GM12878 (cell line): ENCODE data around the gene OR2AT4. TPM values are rescaled to one million over a fixed set of nuclear protein-coding genes. Genes with fewer than 3 reads are reported as not detected.

Experiments
- ATAC-seq: fragments of 200-7000 bp; cut with Tn5 transposase; 3 replicates; pipeline ENCODE4 v1.9.1; 2020; ENCODE audit warnings: mild to moderate bottlenecking, moderate library complexity
- BruUV-seq: library from RNA; stranded (reverse); fragments of 400-500 nt; replicated peaks from 2 replicates; lab custom pipeline; 2021; lab: Mats Ljungman, UMichigan
- CTCF ChIA-PET: fragments of 300-600 bp; sonication (Branson Sonifier 250); formaldehyde crosslinking; extraction: SDS; loops from one replicate; lab custom pipeline; 2021; ENCODE audit warnings: inconsistent platforms; lab: Yijun Ruan, JAX
- POLR2A ChIA-PET: fragments of 350-600 bp; formaldehyde crosslinking; extraction: SDS; loops from one replicate; lab custom pipeline; 2021; ENCODE audit warnings: inconsistent platforms; lab: Charles Lee
- RAD21 ChIA-PET: fragments of 300-600 bp; sonication (Branson Sonifier 250); formaldehyde crosslinking; loops from one replicate; lab custom pipeline; 2023; ENCODE audit warnings: antibody characterized with exemption; ENCODE audit not compliant: unreplicated experiment; lab: Charles Lee
- SMC1A ChIA-PET: fragments of 300-600 bp; sonication (Branson Sonifier 250); formaldehyde crosslinking; loops from one replicate; lab custom pipeline; 2023; ENCODE audit not compliant: unreplicated experiment, uncharacterized antibody; lab: Charles Lee
- DNase-seq: peaks from one replicate; pipeline ENCODE4 v3.0.0-alpha.2; 2011; ENCODE audit warnings: low read depth, low spot score
- FAIRE-seq: peaks from 3 replicates; lab custom pipeline; 2011; peaks lifted over from hg19 to GRCh38; lab: Jason Lieb, UNC
- H2AFZ ChIP-seq: 2 replicates; pipeline ENCODE4 v1.6.0; 2011; ENCODE audit warnings: low read depth, low read length, control low read depth; ENCODE audit not compliant: control insufficient read depth
- H3K27ac ChIP-seq: 2 replicates; pipeline ENCODE4 v1.5.1; 2011; ENCODE audit warnings: control low read depth; ENCODE audit not compliant: control insufficient read depth, insufficient read depth
- H3K27me3 ChIP-seq, 2 experiments: replicated peaks in 1 of 2; 2 replicates each; pipeline versions ENCODE4 v1.6.0 to v1.6.1; 2011; ENCODE audit warnings: low read length in 1 of 2; ENCODE audit not compliant: control insufficient read depth in 2 of 2, insufficient read depth in 2 of 2
- H3K36me3 ChIP-seq, 2 experiments: 2 replicates each; pipeline ENCODE4 v1.5.1; 2011; ENCODE audit warnings: low read length in 1 of 2; ENCODE audit not compliant: control insufficient read depth in 2 of 2, insufficient read depth in 2 of 2
- H3K4me1 ChIP-seq: 2 replicates; pipeline ENCODE4 v1.6.1; 2011; ENCODE audit warnings: mild to moderate bottlenecking, low read length, moderate library complexity, mixed read lengths; ENCODE audit not compliant: control insufficient read depth, insufficient read depth
- H3K4me2 ChIP-seq: 2 replicates; pipeline ENCODE4 v1.6.0; 2011; ENCODE audit warnings: control low read depth; ENCODE audit not compliant: control insufficient read depth, insufficient read depth
- H3K4me3 ChIP-seq: fragments of 200-600 bp; sonication (generic); 2 replicates; pipeline ENCODE4 v1.5.1; 2016
- H3K79me2 ChIP-seq: 2 replicates; pipeline ENCODE4 v1.6.0; 2011; ENCODE audit warnings: low read length; ENCODE audit not compliant: control insufficient read depth, insufficient read depth
- H3K9ac ChIP-seq: 2 replicates; pipeline ENCODE4 v1.8.0; 2011; ENCODE audit warnings: low read length, control low read depth, mixed read lengths; ENCODE audit not compliant: control insufficient read depth, insufficient read depth
- H3K9me3 ChIP-seq: replicated peaks from 3 replicates; pipeline ENCODE4 v1.5.1; 2011; ENCODE audit warnings: mild to moderate bottlenecking, low read length; ENCODE audit not compliant: control insufficient read depth, insufficient read depth
- H4K20me1 ChIP-seq: 2 replicates; pipeline ENCODE4 v1.6.0; 2011; ENCODE audit not compliant: control insufficient read depth, insufficient read depth
- BRCA1 ChIP-seq: IDR thresholded peaks from 2 replicates; pipeline ENCODE4 v1.6.1; 2011; ENCODE audit warnings: low read depth, low read length, improper control_type of control experiment
- EED ChIP-seq: sonication (generic); IDR thresholded peaks from 2 replicates; pipeline ENCODE4 v1.6.1; 2016; ENCODE audit warnings: antibody characterized with exemption, low read depth
- EP300 ChIP-seq, 2 experiments: fragments of 150-350 bp in 1 of 2; IDR thresholded peaks; 2 replicates each; pipeline ENCODE4 v1.6.1; 2011 to 2012; ENCODE audit warnings: low read depth in 2 of 2, low read length in 2 of 2, borderline replicate concordance in 1 of 2, improper control_type of control experiment in 1 of 2, inconsistent platforms in 1 of 2; ENCODE audit not compliant: control insufficient read depth in 1 of 2
- FOXM1 ChIP-seq: IDR thresholded peaks from 2 replicates; pipeline ENCODE4 v1.6.1; 2012; ENCODE audit warnings: low read depth, mild to moderate bottlenecking, inconsistent platforms, low read length, moderate library complexity
- HDGF ChIP-seq: fragments of 450-650 bp; IDR thresholded peaks from 2 replicates; pipeline ENCODE4 v1.6.1; 2016; ENCODE audit warnings: antibody characterized with exemption
- KAT2A ChIP-seq: conservative IDR thresholded peaks from 2 replicates; pipeline ENCODE4 v1.6.1; 2011; ENCODE audit warnings: low read depth, low read length; ENCODE audit not compliant: control insufficient read depth
- NFIC ChIP-seq: IDR thresholded peaks from 2 replicates; pipeline ENCODE4 v1.6.1; 2012; ENCODE audit warnings: low read depth, mild to moderate bottlenecking, inconsistent platforms, low read length, moderate library complexity
- NR2C2 ChIP-seq: IDR thresholded peaks from 2 replicates; pipeline ENCODE4 v1.6.1; 2011; ENCODE audit warnings: borderline replicate concordance, low read depth; ENCODE audit not compliant: control insufficient read depth, insufficient read length
- POLR2AphosphoS2 ChIP-seq: IDR thresholded peaks from 2 replicates; pipeline ENCODE4 v1.6.1; 2011; ENCODE audit warnings: low read depth, mild to moderate bottlenecking, low read length, improper control_type of control experiment, moderate library complexity
- POLR2AphosphoS5 ChIP-seq: IDR thresholded peaks from 2 replicates; pipeline ENCODE4 v1.6.1; 2011; ENCODE audit warnings: mild to moderate bottlenecking, low read length, inconsistent platforms
- RBBP5 ChIP-seq: fragments of 200-600 bp; sonication (generic); conservative IDR thresholded peaks from 2 replicates; pipeline ENCODE4 v1.6.1; 2016
- SUPT20H ChIP-seq: IDR thresholded peaks from 2 replicates; pipeline ENCODE4 v1.6.1; 2011; ENCODE audit warnings: low read depth, mild to moderate bottlenecking, low read length, moderate library complexity, borderline replicate concordance; ENCODE audit not compliant: control insufficient read depth
- WGBS: methylation state at CpG from one replicate; pipeline ENCODE4 v1.1.6; 2016; ENCODE audit warnings: low lambda C conversion rate; ENCODE audit not compliant: insufficient replicate concordance, insufficient coverage; ENCODE audit errors: missing lambda C conversion rate; 5-methylcytosine and 5-hydroxymethylcytosine counted together
- in situ Hi-C: fragments of 300-500 bp; cut with MboI; formaldehyde crosslinking; loops from 9 replicates; pipeline ENCODE4 v1.14.3; 2018; ENCODE audit warnings: mixed read lengths
- intact Hi-C: fragments of 100-400 bp; cut with micrococcal nuclease; formaldehyde crosslinking; loops from one replicate; pipeline ENCODE4 v1.14.2; 2022; ENCODE audit not compliant: unreplicated experiment
- polyA plus RNA-seq, 11 experiments: library from polyadenylated mRNA; depleted of rRNA in 4 of 11; unstranded in 6 of 11; stranded (reverse) in 5 of 11; fragments of >200 nt; fragmentation: Nextera tagmentation in 4 of 11; fragmentation: Illumina TruSeq in 1 of 11; extraction: Ambion mirVana in 4 of 11; extraction: Trizol in 1 of 11; gene quantifications; 1 replicate in 1 of 11; 2 replicates in 10 of 11; pipeline versions ENCODE4 v1.2.1 to v1.2.3, GENCODE V29; 2011 to 2016; ENCODE audit warnings: inconsistent platforms in 2 of 11, missing spikeins in 2 of 11, low read depth in 1 of 11
- total RNA-seq, 4 experiments: library from RNA; depleted of rRNA in 3 of 4; stranded (reverse); fragments of >200 nt in 3 of 4; fragmentation: Illumina TruSeq in 1 of 4; extraction: Trizol in 1 of 4; gene quantifications; 2 replicates each; pipeline versions ENCODE4 v1.2.1 to v1.2.3, GENCODE V29; 2013 to 2021
- TF ChIP-seq, protein P1 (sequence below): fragments of 450-650 bp; IDR thresholded peaks from 2 replicates; pipeline ENCODE4 v1.6.1; 2018; ENCODE audit warnings: borderline replicate concordance, mild to moderate bottlenecking; ENCODE audit not compliant: partially characterized antibody

The OR2AT4 gene
- total and polyA plus RNA-seq, 10 of the 15 experiments (the other 5 are each of a cell fraction or from before 2014, with no cell fraction given), result 0.01 TPM; not detected in 9

DNA sequence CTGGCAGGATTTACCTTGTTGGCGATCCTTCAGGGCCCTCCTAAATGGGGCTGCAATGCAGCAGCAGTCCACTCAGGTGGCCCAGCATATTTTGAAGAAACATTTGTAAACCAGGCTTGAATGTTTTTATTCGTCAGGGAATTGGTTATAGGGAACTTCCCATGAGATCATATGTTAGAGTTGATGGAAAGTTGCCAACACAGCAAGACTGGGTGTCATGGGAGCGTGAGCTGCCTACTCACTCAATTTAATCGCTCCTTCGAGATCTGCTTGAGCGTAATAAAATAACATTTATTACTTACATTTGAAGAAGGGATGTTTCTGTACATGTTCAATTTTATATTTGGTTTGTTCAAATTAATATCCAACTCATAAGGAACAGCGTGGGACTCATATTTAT, 19.4 kb downstream of the OR2AT4 start:
- no peaks in the 10 kb centered on the region for H4K20me1 ChIP-seq
- H3K36me3 ChIP-seq, result no peaks in the 10 kb centered on the region
- no peak overlapping the region for H3K27ac ChIP-seq
- ATAC-seq, result no peak
- H3K4me3 ChIP-seq, result no peak overlapping the region
- CTCF ChIA-PET, result interaction anchor here (0.6 to 1.6 kb wide), 2 partner anchors 55 to 65 kb away, joined by 3 to 5 read pairs; no protein-coding TSS in a partner anchor
- intact Hi-C loops (no loop called here), in situ Hi-C loops (no loop called here)
- H2AFZ ChIP-seq, result no peak overlapping the region
- DNase-seq, result no peak
- SMC1A ChIA-PET, result no interaction called here
- BruUV-seq, result no TSS peak
- POLR2A ChIA-PET, result no interaction called here
- H3K9ac ChIP-seq, result no peak overlapping the region
- H3K79me2 ChIP-seq, result no peaks in the 10 kb centered on the region
- H3K4me2 ChIP-seq, result no peak overlapping the region
- no peak for TF ChIP-seq POLR2AphosphoS5
- TF ChIP-seq BRCA1, result no peak
- TF ChIP-seq, protein P1, sequence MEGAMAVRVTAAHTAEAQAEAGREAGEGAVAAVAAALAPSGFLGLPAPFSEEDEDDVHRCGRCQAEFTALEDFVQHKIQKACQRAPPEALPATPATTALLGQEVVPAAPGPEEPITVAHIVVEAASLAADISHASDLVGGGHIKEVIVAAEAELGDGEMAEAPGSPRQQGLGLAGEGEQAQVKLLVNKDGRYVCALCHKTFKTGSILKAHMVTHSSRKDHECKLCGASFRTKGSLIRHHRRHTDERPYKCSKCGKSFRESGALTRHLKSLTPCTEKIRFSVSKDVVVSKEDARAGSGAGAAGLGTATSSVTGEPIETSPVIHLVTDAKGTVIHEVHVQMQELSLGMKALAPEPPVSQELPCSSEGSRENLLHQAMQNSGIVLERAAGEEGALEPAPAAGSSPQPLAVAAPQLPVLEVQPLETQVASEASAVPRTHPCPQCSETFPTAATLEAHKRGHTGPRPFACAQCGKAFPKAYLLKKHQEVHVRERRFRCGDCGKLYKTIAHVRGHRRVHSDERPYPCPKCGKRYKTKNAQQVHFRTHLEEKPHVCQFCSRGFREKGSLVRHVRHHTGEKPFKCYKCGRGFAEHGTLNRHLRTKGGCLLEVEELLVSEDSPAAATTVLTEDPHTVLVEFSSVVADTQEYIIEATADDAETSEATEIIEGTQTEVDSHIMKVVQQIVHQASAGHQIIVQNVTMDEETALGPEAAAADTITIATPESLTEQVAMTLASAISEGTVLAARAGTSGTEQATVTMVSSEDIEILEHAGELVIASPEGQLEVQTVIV, result no peak
- TF ChIP-seq SUPT20H, result no peak
- TF ChIP-seq NFIC, result no peak
- no peak for TF ChIP-seq HDGF
- no peak for TF ChIP-seq FOXM1
- no peak for TF ChIP-seq RBBP5
- TF ChIP-seq NR2C2, result no peak
- TF ChIP-seq EED, result no peak
- TF ChIP-seq KAT2A, result no peak
- no peak for TF ChIP-seq POLR2AphosphoS2
- no peak for TF ChIP-seq EP300 (IDR thresholded peaks at IDR 0.05; ENCODE audit: borderline replicate concordance in 1 of 2, control insufficient read depth in 1 of 2, low read depth in 2 of 2, low read length in 2 of 2)
- TF ChIP-seq, all 136 proteins: peak for 0
- H3K9me3 ChIP-seq, result no peaks in the 10 kb centered on the region
- RAD21 ChIA-PET, result no interaction called here
- H3K27me3 ChIP-seq, result no peaks in the 10 kb centered on the region
- no peaks in the 10 kb centered on the region for H3K4me1 ChIP-seq
- WGBS, result 19% methylated on average over 7 of the region's 7 CpGs
- FAIRE-seq, result no peak
